ENCODE measurements around the gene PCGF6.

PCGF6 gene

DNA sequence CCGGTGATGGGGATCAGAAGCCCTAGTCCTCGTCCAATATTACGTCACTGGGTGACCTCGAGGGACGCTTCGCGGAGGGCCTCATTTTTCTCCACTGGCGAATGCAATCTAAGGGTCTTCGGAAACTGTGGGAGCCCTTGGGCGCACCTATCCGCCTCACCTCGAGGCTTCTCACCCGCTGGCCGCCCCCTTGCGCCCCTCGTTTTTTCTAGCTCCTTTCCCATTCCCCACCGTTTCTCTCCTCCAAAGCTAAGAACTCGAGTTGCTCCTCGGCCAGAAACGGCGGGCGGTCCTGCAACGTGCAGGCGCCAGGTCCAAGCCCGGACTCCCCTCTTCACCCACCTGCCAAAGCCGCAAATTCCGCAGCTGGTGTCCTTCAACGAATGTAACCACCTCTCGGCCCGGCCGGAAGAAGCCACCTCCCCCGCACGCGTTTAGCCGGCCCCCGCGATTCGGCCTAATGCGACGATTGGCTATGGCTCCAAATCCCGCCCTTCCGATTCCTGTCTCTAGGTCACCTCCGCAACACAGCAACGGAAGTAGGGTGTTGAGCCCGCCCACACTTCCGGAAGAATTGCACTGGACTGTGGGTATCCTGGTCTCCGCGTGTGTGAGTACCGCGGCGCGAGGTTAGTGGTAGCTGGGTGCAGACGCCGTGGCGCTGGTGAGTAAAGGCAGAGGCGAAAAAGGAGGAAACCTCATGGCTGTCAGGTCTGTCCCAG, 45.3 kb upstream of the PCGF6 start, which contains the start of the genes ATP5MK and PDCD11 (continued):
- TF ChIP-seq, protein P1, sequence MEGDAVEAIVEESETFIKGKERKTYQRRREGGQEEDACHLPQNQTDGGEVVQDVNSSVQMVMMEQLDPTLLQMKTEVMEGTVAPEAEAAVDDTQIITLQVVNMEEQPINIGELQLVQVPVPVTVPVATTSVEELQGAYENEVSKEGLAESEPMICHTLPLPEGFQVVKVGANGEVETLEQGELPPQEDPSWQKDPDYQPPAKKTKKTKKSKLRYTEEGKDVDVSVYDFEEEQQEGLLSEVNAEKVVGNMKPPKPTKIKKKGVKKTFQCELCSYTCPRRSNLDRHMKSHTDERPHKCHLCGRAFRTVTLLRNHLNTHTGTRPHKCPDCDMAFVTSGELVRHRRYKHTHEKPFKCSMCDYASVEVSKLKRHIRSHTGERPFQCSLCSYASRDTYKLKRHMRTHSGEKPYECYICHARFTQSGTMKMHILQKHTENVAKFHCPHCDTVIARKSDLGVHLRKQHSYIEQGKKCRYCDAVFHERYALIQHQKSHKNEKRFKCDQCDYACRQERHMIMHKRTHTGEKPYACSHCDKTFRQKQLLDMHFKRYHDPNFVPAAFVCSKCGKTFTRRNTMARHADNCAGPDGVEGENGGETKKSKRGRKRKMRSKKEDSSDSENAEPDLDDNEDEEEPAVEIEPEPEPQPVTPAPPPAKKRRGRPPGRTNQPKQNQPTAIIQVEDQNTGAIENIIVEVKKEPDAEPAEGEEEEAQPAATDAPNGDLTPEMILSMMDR (tag by site-specific recombination; IDR thresholded peaks at IDR 0.05): peak; percentile 86
- TF ChIP-seq, protein P2, sequence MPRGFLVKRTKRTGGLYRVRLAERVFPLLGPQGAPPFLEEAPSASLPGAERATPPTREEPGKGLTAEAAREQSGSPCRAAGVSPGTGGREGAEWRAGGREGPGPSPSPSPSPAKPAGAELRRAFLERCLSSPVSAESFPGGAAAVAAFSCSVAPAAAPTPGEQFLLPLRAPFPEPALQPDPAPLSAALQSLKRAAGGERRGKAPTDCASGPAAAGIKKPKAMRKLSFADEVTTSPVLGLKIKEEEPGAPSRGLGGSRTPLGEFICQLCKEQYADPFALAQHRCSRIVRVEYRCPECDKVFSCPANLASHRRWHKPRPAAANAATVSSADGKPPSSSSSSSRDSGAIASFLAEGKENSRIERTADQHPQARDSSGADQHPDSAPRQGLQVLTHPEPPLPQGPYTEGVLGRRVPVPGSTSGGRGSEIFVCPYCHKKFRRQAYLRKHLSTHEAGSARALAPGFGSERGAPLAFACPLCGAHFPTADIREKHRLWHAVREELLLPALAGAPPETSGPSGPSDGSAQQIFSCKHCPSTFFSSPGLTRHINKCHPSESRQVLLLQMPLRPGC (tag by site-specific recombination; IDR thresholded peaks at IDR 0.05): 0 out of 2 replicates have a peak, but pooled peaks have one; percentile 23
- no peak for TF ChIP-seq PRDM2 (tag by site-specific recombination; IDR thresholded peaks at IDR 0.05; ENCODE audit: borderline replicate concordance)
- peak; percentile 64; the same call in 1 of the 2 replicates for TF ChIP-seq KLF16 (tag by site-specific recombination; IDR thresholded peaks at IDR 0.05)

GRCh38 chr10:103395754-103396066, 44.8 kb upstream of the PCGF6 start:
- Histone ChIP-seq H3K9me3 (ENCODE audit: control insufficient read depth, insufficient read depth, low read depth, low read length) (no peaks in the 10 kb centered on the region), H3K4me3 (ENCODE audit: low read depth, low read length) (peak overlapping the region; percentile 55), H3K36me3 (ENCODE audit: control insufficient read depth in 2 of 2, insufficient read depth in 1 of 2, low read length in 2 of 2) (peaks cover 52 to 66% of the 10 kb centered on the region in 2 experiments), H3K4me1 (ENCODE audit: control insufficient read depth, insufficient read depth, low read length) (peaks cover 6% of the 10 kb centered on the region), H3K27ac (ENCODE audit: extremely low read depth, low read depth, low read length) (peak overlapping the region; percentile 74)
- POLR2A ChIA-PET: interaction anchor here (0.6 to 2.0 kb wide), 5 partner anchors 28 to 225 kb away, joined by 4 to 15 read pairs (median 7); partner anchors contain the start of genes PCGF6 and TAF5
- CTCF ChIA-PET: no interaction called here
- no peak for TF ChIP-seq ZNF2 (tag by site-specific recombination; IDR thresholded peaks at IDR 0.05)
- TF ChIP-seq, protein P3, sequence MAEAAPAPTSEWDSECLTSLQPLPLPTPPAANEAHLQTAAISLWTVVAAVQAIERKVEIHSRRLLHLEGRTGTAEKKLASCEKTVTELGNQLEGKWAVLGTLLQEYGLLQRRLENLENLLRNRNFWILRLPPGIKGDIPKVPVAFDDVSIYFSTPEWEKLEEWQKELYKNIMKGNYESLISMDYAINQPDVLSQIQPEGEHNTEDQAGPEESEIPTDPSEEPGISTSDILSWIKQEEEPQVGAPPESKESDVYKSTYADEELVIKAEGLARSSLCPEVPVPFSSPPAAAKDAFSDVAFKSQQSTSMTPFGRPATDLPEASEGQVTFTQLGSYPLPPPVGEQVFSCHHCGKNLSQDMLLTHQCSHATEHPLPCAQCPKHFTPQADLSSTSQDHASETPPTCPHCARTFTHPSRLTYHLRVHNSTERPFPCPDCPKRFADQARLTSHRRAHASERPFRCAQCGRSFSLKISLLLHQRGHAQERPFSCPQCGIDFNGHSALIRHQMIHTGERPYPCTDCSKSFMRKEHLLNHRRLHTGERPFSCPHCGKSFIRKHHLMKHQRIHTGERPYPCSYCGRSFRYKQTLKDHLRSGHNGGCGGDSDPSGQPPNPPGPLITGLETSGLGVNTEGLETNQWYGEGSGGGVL (tag by site-specific recombination; IDR thresholded peaks at IDR 0.05): no peak
- no peak for TF ChIP-seq YY2 (tag by site-specific recombination; IDR thresholded peaks at IDR 0.05)
- TF ChIP-seq ZNF768 (tag by site-specific recombination; IDR thresholded peaks at IDR 0.05): no peak
- TF ChIP-seq ZNF24 (tag by site-specific recombination; IDR thresholded peaks at IDR 0.05): no peak
- no peak for TF ChIP-seq ZNF350 (tag by site-specific recombination; IDR thresholded peaks at IDR 0.05)
- no peak for TF ChIP-seq YY1 (tag by site-specific recombination; IDR thresholded peaks at IDR 0.05)
- no peak for TF ChIP-seq MEIS1 (CRISPR knock-in tag; IDR thresholded peaks at IDR 0.05; ENCODE audit: borderline replicate concordance)
- no peak for TF ChIP-seq ZFP3 (tag by site-specific recombination; IDR thresholded peaks at IDR 0.05; ENCODE audit: low read depth)
- TF ChIP-seq ZBTB21 (tag by site-specific recombination; IDR thresholded peaks at IDR 0.05): no peak
- no peak for TF ChIP-seq KLF8 (tag by site-specific recombination; IDR thresholded peaks at IDR 0.05)
- TF ChIP-seq ZNF404 (tag by site-specific recombination; IDR thresholded peaks at IDR 0.05): no peak
- TF ChIP-seq ZNF16 (tag by site-specific recombination; IDR thresholded peaks at IDR 0.05; ENCODE audit: low read depth): no peak
- no peak for TF ChIP-seq ZNF26 (tag by site-specific recombination; IDR thresholded peaks at IDR 0.05)
- TF ChIP-seq BCL11A (tag by site-specific recombination; IDR thresholded peaks at IDR 0.05; ENCODE audit: low read depth): no peak
- TF ChIP-seq, protein P4, sequence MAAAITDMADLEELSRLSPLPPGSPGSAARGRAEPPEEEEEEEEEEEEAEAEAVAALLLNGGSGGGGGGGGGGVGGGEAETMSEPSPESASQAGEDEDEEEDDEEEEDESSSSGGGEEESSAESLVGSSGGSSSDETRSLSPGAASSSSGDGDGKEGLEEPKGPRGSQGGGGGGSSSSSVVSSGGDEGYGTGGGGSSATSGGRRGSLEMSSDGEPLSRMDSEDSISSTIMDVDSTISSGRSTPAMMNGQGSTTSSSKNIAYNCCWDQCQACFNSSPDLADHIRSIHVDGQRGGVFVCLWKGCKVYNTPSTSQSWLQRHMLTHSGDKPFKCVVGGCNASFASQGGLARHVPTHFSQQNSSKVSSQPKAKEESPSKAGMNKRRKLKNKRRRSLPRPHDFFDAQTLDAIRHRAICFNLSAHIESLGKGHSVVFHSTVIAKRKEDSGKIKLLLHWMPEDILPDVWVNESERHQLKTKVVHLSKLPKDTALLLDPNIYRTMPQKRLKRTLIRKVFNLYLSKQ (tag by site-specific recombination; IDR thresholded peaks at IDR 0.05; ENCODE audit: borderline replicate concordance): no peak
